NCI-H1930 (cell line): ENCODE results near the gene NUDT1.

ENCODE experiments used
- DNase-seq, 2 experiments: peaks; one replicate each; lab custom pipeline; 2025; lab: John Stamatoyannopoulos, UW

Gene NUDT1

GRCh38 chr7:2299131-2299829 lies 57.3 kb downstream of the NUDT1 start:
- no peak for DNase-seq

GRCh38 chr7:2299870-2300512 lies 58.0 kb downstream of the NUDT1 start:
- DNase-seq = no peak
